Mesenchymal stem cell (in vitro differentiated cells and primary cell): ENCODE measurements around the gene PLLP.
"Not testable (repeated sequence)": the region's sequence is repeated elsewhere in the genome, so short reads cannot be mapped to it uniquely, and the experiment has no call there.

Source experiments
- DNase-seq: peaks from one replicate; pipeline ENCODE4 v3.0.0-alpha.2; 2013
- H2AFZ ChIP-seq: one replicate; pipeline ENCODE4 v1.6.1; 2013; ENCODE audit warnings: low read depth, mild to moderate bottlenecking, control low read depth, inconsistent platforms, low read length, moderate library complexity
- H2AK5ac ChIP-seq: 2 replicates; pipeline ENCODE4 v1.6.1; 2013; ENCODE audit warnings: low read length, moderate library complexity, mild to moderate bottlenecking, inconsistent platforms; ENCODE audit not compliant: severe bottlenecking
- H2BK120ac ChIP-seq: one replicate; pipeline ENCODE4 v1.6.1; 2013; ENCODE audit warnings: low read depth, mild to moderate bottlenecking, inconsistent platforms, low read length, moderate library complexity
- H2BK12ac ChIP-seq, 2 experiments: one replicate each; pipeline ENCODE4 v1.6.1; 2013; ENCODE audit warnings: inconsistent platforms in 2 of 2, low read length in 2 of 2, mild to moderate bottlenecking in 2 of 2, moderate library complexity in 2 of 2, control low read depth in 1 of 2
- H2BK15ac ChIP-seq: one replicate; pipeline ENCODE4 v1.6.1; 2013; ENCODE audit warnings: mild to moderate bottlenecking, low read depth, inconsistent platforms; ENCODE audit not compliant: poor library complexity, severe bottlenecking
- H2BK5ac ChIP-seq: 2 replicates; pipeline ENCODE4 v1.6.1; 2013; ENCODE audit warnings: low read depth, mild to moderate bottlenecking, low read length, control low read depth, inconsistent platforms; ENCODE audit not compliant: poor library complexity, severe bottlenecking
- H3K14ac ChIP-seq, 2 experiments: one replicate each; pipeline ENCODE4 v1.6.1; 2013; ENCODE audit warnings: inconsistent platforms in 2 of 2, low read length in 2 of 2, control low read depth in 1 of 2, mild to moderate bottlenecking in 1 of 2, moderate library complexity in 1 of 2
- H3K18ac ChIP-seq, 2 experiments: one replicate each; pipeline ENCODE4 v1.6.1; 2013; ENCODE audit warnings: inconsistent platforms in 2 of 2, low read length in 2 of 2, control low read depth in 1 of 2, low read depth in 1 of 2, mild to moderate bottlenecking in 1 of 2
- H3K23ac ChIP-seq, 2 experiments: one replicate each; pipeline ENCODE4 v1.6.1; 2013; ENCODE audit warnings: inconsistent platforms in 2 of 2, low read length in 2 of 2, mild to moderate bottlenecking in 2 of 2, moderate library complexity in 2 of 2, control low read depth in 1 of 2
- H3K27ac ChIP-seq: 2 replicates; pipeline ENCODE4 v1.5.1; 2013; ENCODE audit warnings: mild to moderate bottlenecking, moderate library complexity, low read length, control low read depth, inconsistent platforms; ENCODE audit not compliant: poor library complexity, severe bottlenecking
- H3K27me3 ChIP-seq, 2 experiments: 2 replicates each; pipeline versions ENCODE4 v1.6.1 to v1.7.0; 2013; ENCODE audit warnings: low read length in 2 of 2, mild to moderate bottlenecking in 2 of 2, moderate library complexity in 2 of 2, control low read depth in 1 of 2, inconsistent platforms in 1 of 2; ENCODE audit not compliant: control insufficient read depth in 1 of 2, insufficient read depth in 1 of 2
- H3K36me3 ChIP-seq, 2 experiments: 2 replicates each; pipeline versions ENCODE4 v1.6.1 to v1.7.0; 2013; ENCODE audit warnings: low read length in 2 of 2, control low read depth in 1 of 2, inconsistent platforms in 1 of 2, low read depth in 1 of 2, mild to moderate bottlenecking in 1 of 2; ENCODE audit not compliant: insufficient read depth in 2 of 2, control insufficient read depth in 1 of 2
- H3K4ac ChIP-seq, 2 experiments: one replicate each; pipeline ENCODE4 v1.6.1; 2013; ENCODE audit warnings: inconsistent platforms in 2 of 2, low read length in 2 of 2, mild to moderate bottlenecking in 2 of 2, moderate library complexity in 2 of 2, control low read depth in 1 of 2, low read depth in 1 of 2
- H3K4me1 ChIP-seq: 2 replicates; pipeline ENCODE4 v1.6.1; 2013; ENCODE audit warnings: low read depth, low read length, control low read depth; ENCODE audit not compliant: control insufficient read depth, insufficient read depth
- H3K4me2 ChIP-seq: 2 replicates; pipeline ENCODE4 v1.6.1; 2013; ENCODE audit warnings: low read length, mild to moderate bottlenecking, inconsistent platforms; ENCODE audit not compliant: poor library complexity, severe bottlenecking
- H3K4me3 ChIP-seq, 2 experiments: 2 replicates each; pipeline versions ENCODE4 v1.5.1 to v1.7.0; 2013; ENCODE audit warnings: low read length in 2 of 2, mild to moderate bottlenecking in 2 of 2, control low read depth in 1 of 2, low read depth in 1 of 2; ENCODE audit not compliant: insufficient read depth in 1 of 2
- H3K79me1 ChIP-seq: replicated peaks from 2 replicates; pipeline ENCODE4 v1.6.1; 2013; ENCODE audit warnings: mild to moderate bottlenecking, control low read depth, low read length, inconsistent platforms; ENCODE audit not compliant: poor library complexity, severe bottlenecking
- H3K9ac ChIP-seq: 2 replicates; pipeline ENCODE4 v1.7.0; 2013; ENCODE audit warnings: mild to moderate bottlenecking, low read length, moderate library complexity
- H3K9me3 ChIP-seq: 2 replicates; pipeline ENCODE4 v1.7.0; 2013; ENCODE audit warnings: mild to moderate bottlenecking, low read length; ENCODE audit not compliant: control insufficient read depth
- H4K8ac ChIP-seq: one replicate; pipeline ENCODE4 v1.6.1; 2013; ENCODE audit warnings: inconsistent platforms, mild to moderate bottlenecking, low read length, moderate library complexity
- H4K91ac ChIP-seq: one replicate; pipeline ENCODE4 v1.6.1; 2013; ENCODE audit warnings: mild to moderate bottlenecking, low read length, inconsistent platforms
- WGBS: methylation state at CpG from one replicate; pipeline ENCODE4 v1.1.7; 2013; ENCODE audit warnings: mixed read lengths; 5-methylcytosine and 5-hydroxymethylcytosine counted together

PLLP gene

GRCh38 chr16:57270221-57271062, 14.0 kb downstream of the PLLP start:
- no peak overlapping the region for H4K91ac ChIP-seq
- no peak overlapping the region for H3K4ac ChIP-seq
- H2BK12ac ChIP-seq: no peak overlapping the region
- H3K9me3 ChIP-seq: no peaks in the 10 kb centered on the region
- H2AFZ ChIP-seq: no peak overlapping the region
- no peak overlapping the region for H4K8ac ChIP-seq
- peaks cover 19% of the 10 kb centered on the region for H3K4me1 ChIP-seq
- no peak overlapping the region for H3K27ac ChIP-seq
- no peak overlapping the region for H3K14ac ChIP-seq
- H3K79me1 ChIP-seq: no peaks in the 10 kb centered on the region
- peak overlapping the region; percentile 17 for H2AK5ac ChIP-seq
- no peak overlapping the region for H3K9ac ChIP-seq
- peaks cover 0 to 17% of the 10 kb centered on the region in 2 experiments for H3K27me3 ChIP-seq
- no peak overlapping the region for H3K4me3 ChIP-seq
- no peak overlapping the region for H3K4me2 ChIP-seq
- DNase-seq: no peak
- H3K23ac ChIP-seq: no peak overlapping the region
- no peak overlapping the region for H2BK15ac ChIP-seq
- H3K18ac ChIP-seq: no peak overlapping the region
- no peaks in the 10 kb centered on the region for H3K36me3 ChIP-seq
- H2BK5ac ChIP-seq: no peak overlapping the region
- 86% methylated on average over 25 of the region's 25 CpGs for WGBS
- H2BK120ac ChIP-seq: no peak overlapping the region

DNA sequence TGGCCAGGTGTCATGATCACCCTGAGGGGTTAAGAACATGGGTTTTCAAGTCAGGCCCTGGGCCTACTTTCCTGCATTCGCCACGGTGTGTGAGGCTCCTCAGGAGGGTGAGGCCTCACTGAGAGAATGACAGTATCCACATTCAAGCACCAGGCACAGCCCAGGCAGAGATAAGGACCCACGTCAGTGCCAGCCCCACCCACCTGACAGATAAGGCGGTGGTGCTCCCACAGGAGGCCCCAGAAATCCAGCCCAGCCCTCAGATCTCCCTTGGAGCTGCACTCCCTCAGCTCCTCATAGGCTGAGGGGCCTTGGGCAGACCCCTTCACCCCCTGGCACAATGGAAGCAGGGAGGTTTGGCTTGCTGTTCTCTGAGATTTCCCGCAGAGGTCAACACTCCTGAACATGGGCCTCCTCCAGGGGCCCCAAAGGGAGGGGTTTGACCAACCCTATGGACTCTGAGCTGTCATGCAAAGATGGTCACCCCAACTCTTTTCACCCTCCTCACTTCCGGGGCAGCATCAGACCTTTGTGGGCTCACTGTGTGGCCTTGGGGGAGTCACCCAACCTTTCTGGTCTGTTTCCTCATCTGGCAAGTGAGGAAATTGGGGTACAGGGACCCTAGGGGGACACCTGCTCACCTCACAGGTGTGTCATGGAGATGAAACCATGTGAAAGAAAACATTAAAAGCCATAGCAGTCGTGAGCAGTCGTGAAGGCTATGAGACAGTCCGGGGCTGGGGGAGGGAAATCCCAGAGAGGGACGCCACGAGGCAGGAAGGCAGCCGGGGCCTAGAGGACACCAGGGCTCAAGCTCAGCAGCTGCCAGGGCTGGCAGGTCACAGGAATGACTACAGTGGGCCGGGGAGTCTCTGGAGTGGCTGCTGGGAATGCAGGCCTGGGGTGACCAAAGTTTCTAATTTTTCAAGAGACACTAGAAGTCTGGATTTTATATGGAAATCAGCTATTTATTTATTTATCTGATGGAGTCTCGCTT, 15.4 kb downstream of the PLLP start:
- Histone ChIP-seq H4K8ac (peak overlapping the region; percentile 43), H3K18ac (no peak overlapping the region), H3K23ac (no peak overlapping the region), H2BK15ac (no peak overlapping the region), H2AK5ac (peak overlapping the region; percentile 56), H2BK120ac (no peak overlapping the region), H3K36me3 (no peaks in the 10 kb centered on the region), H3K4me3 (no peak overlapping the region), H4K91ac (no peak overlapping the region), H3K27ac (no peak overlapping the region), H3K27me3 (peaks cover 0 to 21% of the 10 kb centered on the region in 2 experiments), H2AFZ (no peak overlapping the region), H2BK5ac (no peak overlapping the region), H3K9ac (no peak overlapping the region), H3K4me1 (peaks cover 19% of the 10 kb centered on the region), H2BK12ac (no peak overlapping the region), H3K4ac (peak overlapping the region in 1 of 2 experiments; percentile 58), H3K14ac (peak overlapping the region in 1 of 2 experiments; percentile 47), H3K9me3 (no peaks in the 10 kb centered on the region), H3K79me1 (no peaks in the 10 kb centered on the region), H3K4me2 (no peak overlapping the region)
- DNase-seq: no peak
- WGBS: 62% methylated on average over 14 of the region's 14 CpGs

DNA sequence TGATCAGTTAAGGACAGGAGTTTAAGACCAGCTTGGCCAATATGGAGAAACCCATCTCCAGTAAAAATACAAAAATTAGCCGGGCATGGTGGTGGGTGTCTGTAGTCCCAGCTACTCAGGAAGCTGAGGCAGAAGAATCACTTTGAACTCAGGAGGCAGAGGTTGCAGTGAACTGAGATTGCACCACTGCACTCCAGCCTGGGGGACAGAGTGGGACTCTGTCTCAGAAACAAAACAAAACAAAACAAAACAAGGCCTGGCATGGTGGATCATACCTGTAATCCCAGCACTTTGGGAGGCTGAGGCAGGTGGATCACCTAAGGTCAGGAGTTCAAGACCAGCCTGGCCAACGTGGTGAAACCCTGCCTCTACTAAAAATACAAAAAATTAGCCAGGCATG, 17.1 kb downstream of the PLLP start:
- H3K4ac ChIP-seq, H2BK120ac ChIP-seq, H3K79me1 ChIP-seq, H3K27ac ChIP-seq, H3K9ac ChIP-seq, H3K9me3 ChIP-seq, H3K36me3 ChIP-seq, H2BK15ac ChIP-seq, H3K4me2 ChIP-seq, H3K18ac ChIP-seq, H4K91ac ChIP-seq, H3K23ac ChIP-seq, H2AFZ ChIP-seq, H3K4me3 ChIP-seq, H2BK12ac ChIP-seq, H4K8ac ChIP-seq, H3K14ac ChIP-seq, H2AK5ac ChIP-seq, DNase-seq, H2BK5ac ChIP-seq: not testable (repeated sequence)
- no CpG with 5 or more reads among the region's 2 CpGs for WGBS
- Histone ChIP-seq H3K27me3 (peaks cover 0 to 21% of the 10 kb centered on the region in 2 experiments), H3K4me1 (peaks cover 25% of the 10 kb centered on the region)
